Stomach (tissue), 9 donors: ENCODE measurements around the gene FAM168B. TPM values are rescaled to one million over a fixed set of nuclear protein-coding genes. Genes with fewer than 3 reads are reported as not detected.

Experiments used
- DNase-seq, 2 donors: peaks; one replicate each; pipeline versions ENCODE4 v3.0.0 to v3.0.0-alpha.2; 2013 to 2019
- H3K27ac ChIP-seq, 5 donors: fragments of 200-600 bp in 4 of 5; sonication (generic) in 4 of 5; one replicate each; pipeline ENCODE4 v1.5.1; 2013 to 2019; ENCODE audit warnings: mild to moderate bottlenecking in 1 of 5, moderate library complexity in 1 of 5
- H3K27me3 ChIP-seq, 3 donors: fragments of 200-600 bp; sonication (generic); one replicate each; pipeline ENCODE4 v1.5.1; 2017 to 2019; ENCODE audit warnings: mixed run types in 1 of 3
- H3K36me3 ChIP-seq, 4 donors: fragments of 200-600 bp; sonication (generic); 1 replicate in 3 of 4; 2 replicates in 1 of 4; pipeline ENCODE4 v1.5.1; 2016 to 2019
- H3K4me1 ChIP-seq, 4 donors: fragments of 200-600 bp; sonication (generic); one replicate each; pipeline ENCODE4 v1.5.1; 2016 to 2019
- H3K4me3 ChIP-seq, 4 donors: fragments of 200-600 bp; sonication (generic) in 3 of 4; one replicate each; pipeline ENCODE4 v1.5.1; 2016 to 2019; ENCODE audit warnings: mild to moderate bottlenecking in 1 of 4
- H3K9me3 ChIP-seq, 4 donors: fragments of 200-600 bp; sonication (generic); one replicate each; pipeline ENCODE4 v1.5.1; 2016 to 2019
- CTCF ChIP-seq, 7 experiments: fragments of 450-650 bp in 4 of 7; fragments of 200-600 bp in 3 of 7; sonication (generic) in 3 of 7; IDR thresholded peaks; one replicate each; pipeline ENCODE4 v1.5.1; 2016 to 2019; ENCODE audit warnings: antibody characterized with exemption in 7 of 7, control low read depth in 2 of 7, mild to moderate bottlenecking in 1 of 7
- EP300 ChIP-seq: sonication (generic); formaldehyde crosslinking; IDR thresholded peaks from one replicate; pipeline ENCODE4 v1.6.1; 2017; ENCODE audit warnings: antibody characterized with exemption
- POLR2A ChIP-seq, 4 donors: fragments of 450-650 bp; IDR thresholded peaks; one replicate each; pipeline ENCODE4 v1.6.1; 2016; ENCODE audit warnings: antibody characterized with exemption in 4 of 4, control low read depth in 2 of 4, mild to moderate bottlenecking in 1 of 4, moderate library complexity in 1 of 4
- POLR2AphosphoS5 ChIP-seq, 3 donors: sonication (generic); formaldehyde crosslinking; IDR thresholded peaks; one replicate each; pipeline ENCODE4 v1.6.1; 2016; ENCODE audit warnings: antibody characterized with exemption in 3 of 3
- WGBS, 5 donors: extraction: QIAGEN DNeasy Blood & Tissue Kit in 3 of 5; methylation state at CpG; one replicate each; pipeline versions ENCODE4 v1.1.5 to v1.1.7; 2013 to 2018; 5-methylcytosine and 5-hydroxymethylcytosine counted together
- intact Hi-C: fragments of 100-400 bp; cut with DNase I; formaldehyde crosslinking; loops from one replicate; pipeline ENCODE4 v1.15.1; 2023; ENCODE audit warnings: low total_unique reads
- polyA plus RNA-seq, 3 donors: library from polyadenylated mRNA; stranded (reverse); fragments of 200-250 nt; gene quantifications; one replicate each; pipeline ENCODE4 v1.2.3, GENCODE V29; 2013
- total RNA-seq, 5 donors: library from RNA; depleted of rRNA; stranded (reverse); fragments of >200 nt; gene quantifications; one replicate each; pipeline versions ENCODE4 v1.1.0 to v1.2.3, GENCODE V29; 2014 to 2016
- donor health status: healthy with polysubstance abuse.
- donor health status: Bipolar disorder and iron deficiency.
- donor health status: healthy.

Gene FAM168B
- total and polyA plus RNA-seq, 8 donors: 8.2 to 103 (median 42.7) TPM

- intact Hi-C loops: no loop called here
- Histone ChIP-seq H3K9me3 (no peaks in the 10 kb centered on the region), H3K4me3 (no peak overlapping the region), H3K36me3 (no peaks in the 10 kb centered on the region), H3K4me1 (no peaks in the 10 kb centered on the region), H3K27ac (no peak overlapping the region), H3K27me3 (peaks cover 0 to 17% (median 0%) of the 10 kb centered on the region in 3 donors)
- TF ChIP-seq POLR2A (IDR thresholded peaks at IDR 0.05) (no peak), EP300 (no peak), POLR2AphosphoS5 (IDR thresholded peaks at IDR 0.05) (no peak), CTCF (IDR thresholded peaks at IDR 0.05) (no peak)
- 89 to 93% (median 91%) methylated on average over 11 of the region's 11 CpGs for WGBS, 5 donors
- DNase-seq: no peak
Observed at GRCh38 chr2:131015764-131016163, 77.5 kb downstream of the FAM168B start.

- Histone ChIP-seq H3K27ac (no peak overlapping the region), H3K27me3 (peaks cover 0 to 26% (median 0%) of the 10 kb centered on the region in 3 donors), H3K36me3 (no peaks in the 10 kb centered on the region), H3K4me1 (no peaks in the 10 kb centered on the region), H3K9me3 (no peaks in the 10 kb centered on the region), H3K4me3 (no peak overlapping the region)
- intact Hi-C loops: no loop called here
- no peak for TF ChIP-seq POLR2AphosphoS5 (IDR thresholded peaks at IDR 0.05)
- TF ChIP-seq CTCF (IDR thresholded peaks at IDR 0.05): no peak
- no peak for TF ChIP-seq POLR2A (IDR thresholded peaks at IDR 0.05)
- no peak for TF ChIP-seq EP300
- no peak for DNase-seq
Observed at GRCh38 chr2:131014141-131014540, 79.1 kb downstream of the FAM168B start.

GRCh38 chr2:131011486-131011885 is 81.8 kb downstream of the FAM168B start:
- Histone ChIP-seq H3K36me3 (no peaks in the 10 kb centered on the region), H3K4me1 (no peaks in the 10 kb centered on the region), H3K4me3 (no peak overlapping the region), H3K27me3 (peaks cover 0 to 23% (median 0%) of the 10 kb centered on the region in 3 donors), H3K9me3 (no peaks in the 10 kb centered on the region), H3K27ac (no peak overlapping the region)
- intact Hi-C loops: no loop called here
- TF ChIP-seq POLR2AphosphoS5 (IDR thresholded peaks at IDR 0.05) (no peak), EP300 (no peak), POLR2A (IDR thresholded peaks at IDR 0.05) (no peak), CTCF (IDR thresholded peaks at IDR 0.05) (no peak)
- 56 to 68% (median 60%) methylated on average over 7 of the region's 7 CpGs for WGBS, 5 donors
- no peak for DNase-seq

GRCh38 chr2:131010566-131010965 is 82.7 kb downstream of the FAM168B start:
- Histone ChIP-seq H3K36me3 (no peaks in the 10 kb centered on the region), H3K4me1 (no peaks in the 10 kb centered on the region), H3K9me3 (no peaks in the 10 kb centered on the region), H3K4me3 (no peak overlapping the region), H3K27ac (no peak overlapping the region), H3K27me3 (peaks cover 0 to 24% (median 0%) of the 10 kb centered on the region in 3 donors)
- peak in 1 of 2 donors; percentile 23 for DNase-seq
- TF ChIP-seq EP300 (no peak), POLR2A (IDR thresholded peaks at IDR 0.05) (no peak), POLR2AphosphoS5 (IDR thresholded peaks at IDR 0.05) (no peak), CTCF (IDR thresholded peaks at IDR 0.05) (no peak)
- WGBS, 5 donors: 55 to 69% (median 66%) methylated on average over 4 of the region's 4 CpGs
- intact Hi-C loops: no loop called here
